Small intestine (tissue), 7 donors: Measurements from ENCODE around the gene TAF1D. TPM values are rescaled to one million over a fixed set of nuclear protein-coding genes. Genes with fewer than 3 reads are reported as not detected.

Experiments
- DNase-seq, 2 donors: peaks; one replicate each; pipeline versions ENCODE4 v3.0.0 to v3.0.0-alpha.2; 2013
- FAIRE-seq: peaks from 2 replicates; lab custom pipeline; 2012; peaks lifted over from hg19 to GRCh38; lab: Jason Lieb, UNC
- H3K27ac ChIP-seq, 3 donors: one replicate each; pipeline ENCODE4 v1.5.1; 2013; ENCODE audit warnings: low read length in 2 of 3, mild to moderate bottlenecking in 2 of 3, control low read depth in 1 of 3, inconsistent platforms in 1 of 3, low read depth in 1 of 3, moderate library complexity in 1 of 3
- H3K27me3 ChIP-seq, 3 donors: one replicate each; pipeline ENCODE4 v1.6.1; 2013; ENCODE audit warnings: low read length in 3 of 3, inconsistent platforms in 1 of 3; ENCODE audit not compliant: control insufficient read depth in 3 of 3, insufficient read depth in 3 of 3
- H3K36me3 ChIP-seq, 3 donors: one replicate each; pipeline ENCODE4 v1.6.1; 2013; ENCODE audit warnings: low read length in 3 of 3, inconsistent platforms in 1 of 3, low read depth in 1 of 3, mild to moderate bottlenecking in 1 of 3, moderate library complexity in 1 of 3; ENCODE audit not compliant: control insufficient read depth in 3 of 3, insufficient read depth in 2 of 3
- H3K4me1 ChIP-seq, 3 donors: one replicate each; pipeline ENCODE4 v1.6.1; 2013; ENCODE audit warnings: low read length in 2 of 3, inconsistent platforms in 1 of 3, low read depth in 1 of 3, mild to moderate bottlenecking in 1 of 3, moderate library complexity in 1 of 3; ENCODE audit not compliant: control insufficient read depth in 3 of 3, insufficient read depth in 2 of 3
- H3K4me3 ChIP-seq, 3 donors: one replicate each; pipeline ENCODE4 v1.5.1; 2013; ENCODE audit warnings: low read length in 3 of 3, control low read depth in 1 of 3, inconsistent platforms in 1 of 3, low read depth in 1 of 3, mild to moderate bottlenecking in 1 of 3, moderate library complexity in 1 of 3
- H3K9me3 ChIP-seq, 2 donors: one replicate each; pipeline ENCODE4 v1.6.1; 2013; ENCODE audit warnings: low read depth in 1 of 2, low read length in 1 of 2; ENCODE audit not compliant: control insufficient read depth in 2 of 2, insufficient read depth in 1 of 2
- WGBS, 3 donors: extraction: QIAGEN DNeasy Blood & Tissue Kit; methylation state at CpG; one replicate each; pipeline ENCODE4 v1.1.7; 2013; 5-methylcytosine and 5-hydroxymethylcytosine counted together
- polyA plus RNA-seq, 4 donors: library from polyadenylated mRNA; stranded (reverse) in 3 of 4; unstranded in 1 of 4; fragments of 200-250 nt in 3 of 4; fragments of 120-200 nt in 1 of 4; gene quantifications; one replicate each; pipeline versions ENCODE4 v1.2.1 to v1.2.3, GENCODE V29; 2013
- donor health status: healthy with polysubstance abuse.
- donor health status: control.
- donor health status: control.
- donor health status: Bipolar disorder and iron deficiency.
- donor health status: healthy.

TAF1D gene
- polyA plus RNA-seq, 4 donors, result 45.9 to 147 (median 69.8) TPM

DNA sequence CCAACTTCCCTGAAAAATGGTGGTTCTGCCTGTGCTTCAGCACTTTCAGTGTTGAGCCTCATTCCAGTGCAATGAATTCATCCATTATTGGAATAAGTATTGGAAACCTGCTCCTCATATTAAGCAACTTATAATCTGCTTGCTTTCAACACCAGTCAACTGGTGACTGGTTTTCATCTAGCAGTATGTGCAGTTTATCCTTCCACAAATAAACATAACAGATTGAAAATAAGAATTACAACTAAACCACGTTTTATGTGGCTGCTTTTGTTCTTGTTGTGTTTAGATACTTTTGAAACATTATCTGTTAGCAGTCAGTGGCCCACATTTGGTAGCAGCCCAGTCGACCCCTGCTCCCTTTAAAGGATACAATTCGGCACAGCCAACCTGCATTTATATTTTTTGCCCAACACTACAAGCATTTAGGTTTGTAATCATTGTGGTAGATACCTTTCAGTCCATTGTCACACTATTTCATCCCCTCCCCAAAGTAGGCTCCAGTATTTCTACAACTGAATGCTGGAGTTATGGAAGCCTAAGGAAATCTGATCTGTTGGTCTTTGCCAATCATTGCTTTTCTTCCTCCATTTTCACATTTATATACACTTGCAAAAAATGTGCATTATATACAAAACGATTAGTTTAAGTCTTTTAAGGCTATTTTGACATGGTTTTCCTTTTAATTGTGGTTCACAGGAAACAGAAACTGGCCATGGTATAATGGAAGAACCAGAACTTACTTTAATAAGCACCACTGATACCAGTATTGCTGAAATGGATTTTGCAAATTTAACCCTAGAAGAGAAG lies 13.1 kb downstream of the TAF1D start:
- no peaks in the 10 kb centered on the region for H3K27me3 ChIP-seq
- peaks cover 0 to 4% (median 0%) of the 10 kb centered on the region in 3 donors for H3K4me1 ChIP-seq
- H3K27ac ChIP-seq, result no peak overlapping the region
- 51 to 56% (median 55%) methylated on average over 4 of the region's 4 CpGs for WGBS, 3 donors
- DNase-seq (no peak), FAIRE-seq (no peak)
- H3K36me3 ChIP-seq, result peaks cover 12 to 17% (median 14%) of the 10 kb centered on the region in 3 donors
- no peak overlapping the region for H3K4me3 ChIP-seq
- no peaks in the 10 kb centered on the region for H3K9me3 ChIP-seq

DNA sequence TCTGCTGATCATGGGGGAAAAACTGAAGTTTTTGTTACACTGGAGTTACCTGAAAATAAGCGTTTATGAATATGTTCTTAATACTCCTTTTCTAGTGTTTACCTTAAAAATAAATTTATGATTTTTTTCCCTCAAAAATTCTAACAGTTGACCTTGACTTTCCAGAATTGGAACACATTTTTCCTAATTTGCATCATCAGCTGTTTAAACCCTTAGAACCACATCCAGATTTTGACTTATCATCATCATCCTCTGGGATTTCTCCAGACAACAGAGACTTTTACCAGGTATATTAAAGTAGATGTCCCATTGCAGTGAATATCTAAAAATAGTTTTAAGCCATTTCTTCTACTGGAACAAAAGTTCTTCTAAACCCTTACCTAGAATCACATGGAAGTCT lies 17.2 kb downstream of the TAF1D start:
- no peak for DNase-seq
- Histone ChIP-seq H3K9me3 (no peaks in the 10 kb centered on the region), H3K27ac (no peak overlapping the region), H3K4me1 (no peaks in the 10 kb centered on the region), H3K27me3 (no peaks in the 10 kb centered on the region), H3K36me3 (peaks cover 7 to 30% (median 7%) of the 10 kb centered on the region in 3 donors), H3K4me3 (no peak overlapping the region)
- 96 to 100% (median 100%) methylated on average over 1 of the region's 1 CpG for WGBS, 3 donors
- no peak for FAIRE-seq

DNA sequence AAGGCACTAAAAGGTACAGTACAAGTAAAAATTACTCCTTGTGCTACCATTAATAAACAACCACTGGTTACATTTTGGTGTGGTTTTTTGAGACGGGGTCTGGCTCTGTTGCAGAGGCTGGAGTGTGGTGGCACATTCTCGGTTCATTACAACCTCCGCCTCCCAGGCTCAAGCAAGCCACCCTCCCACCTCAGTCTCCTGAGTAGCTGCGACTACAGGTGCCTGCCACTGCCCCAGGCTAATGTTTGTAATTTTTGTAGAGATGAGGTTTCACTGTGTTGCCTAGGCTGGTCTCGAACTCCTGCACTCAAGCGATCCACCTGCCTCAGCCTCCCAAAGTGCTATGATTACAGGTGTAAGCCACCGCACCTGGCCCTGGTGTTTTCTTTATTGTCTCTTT lies 20.8 kb downstream of the TAF1D start:
- no peak for FAIRE-seq

DNA sequence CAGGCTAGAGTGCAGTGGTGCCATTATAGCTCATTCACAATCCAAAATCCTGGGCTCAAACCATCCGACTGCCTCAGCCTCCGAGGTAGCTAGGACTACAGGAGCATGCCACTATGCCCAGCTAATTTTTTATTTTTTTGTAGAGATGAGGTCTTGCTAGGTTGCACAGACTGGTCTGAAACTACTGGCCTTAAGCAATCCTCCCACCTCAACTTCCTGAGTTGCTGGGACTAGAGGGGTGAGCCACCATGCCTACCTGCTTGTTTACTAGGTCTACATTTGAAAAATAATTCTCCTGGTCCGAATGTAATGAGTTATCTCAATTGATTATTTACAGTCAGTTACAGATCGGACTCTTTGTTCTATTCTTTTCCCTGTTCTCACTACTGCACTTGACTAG lies 22.0 kb downstream of the TAF1D start:
- Histone ChIP-seq H3K36me3 (peaks cover 0 to 42% (median 5%) of the 10 kb centered on the region in 3 donors), H3K27ac (no peak overlapping the region), H3K27me3 (no peaks in the 10 kb centered on the region), H3K9me3 (no peaks in the 10 kb centered on the region), H3K4me3 (no peak overlapping the region), H3K4me1 (no peaks in the 10 kb centered on the region)
- FAIRE-seq (no peak), DNase-seq (no peak)
- WGBS, 3 donors, result 90 to 94% (median 91%) methylated on average over 4 of the region's 4 CpGs

More for the DNA sequence above, 20.8 kb downstream of the TAF1D start:
- no peaks in the 10 kb centered on the region for H3K27me3 ChIP-seq
- DNase-seq, result no peak
- 92 to 96% (median 96%) methylated on average over 7 of the region's 7 CpGs for WGBS, 3 donors
- H3K4me3 ChIP-seq, result no peak overlapping the region
- H3K27ac ChIP-seq, result no peak overlapping the region
- peaks cover 0 to 39% (median 5%) of the 10 kb centered on the region in 3 donors for H3K36me3 ChIP-seq
- no peaks in the 10 kb centered on the region for H3K4me1 ChIP-seq
- no peaks in the 10 kb centered on the region for H3K9me3 ChIP-seq

DNA sequence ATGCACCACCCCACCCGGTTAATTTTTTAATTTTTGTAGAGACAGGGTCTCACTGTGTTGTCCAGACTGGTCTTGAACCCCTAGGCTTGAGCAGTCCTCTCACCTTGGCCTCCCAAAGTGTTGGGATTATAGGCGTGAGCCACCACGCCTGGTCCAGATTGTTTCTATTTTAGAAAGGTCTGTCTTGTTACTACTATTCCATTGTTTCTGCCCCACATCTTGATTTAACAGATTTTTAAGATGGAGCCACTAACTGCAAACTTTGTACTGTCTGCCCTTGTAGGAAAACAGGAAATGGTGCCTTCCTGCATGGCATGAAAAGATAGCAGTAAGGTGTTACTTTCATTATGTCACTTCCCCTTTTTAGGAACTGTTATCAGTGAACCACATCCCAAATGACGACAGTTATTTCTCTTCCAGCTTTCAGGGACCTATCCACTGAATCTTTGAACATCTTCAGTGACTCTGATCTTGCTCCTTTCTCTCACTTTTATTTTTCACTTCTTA lies 23.2 kb downstream of the TAF1D start:
- WGBS, 3 donors, result 73 to 89% (median 81%) methylated on average over 4 of the region's 4 CpGs
- Histone ChIP-seq H3K4me1 (no peaks in the 10 kb centered on the region), H3K4me3 (no peak overlapping the region), H3K36me3 (peaks cover 0 to 43% (median 3%) of the 10 kb centered on the region in 3 donors), H3K27me3 (no peaks in the 10 kb centered on the region), H3K9me3 (no peaks in the 10 kb centered on the region), H3K27ac (no peak overlapping the region)
- DNase-seq (no peak), FAIRE-seq (no peak)

DNA sequence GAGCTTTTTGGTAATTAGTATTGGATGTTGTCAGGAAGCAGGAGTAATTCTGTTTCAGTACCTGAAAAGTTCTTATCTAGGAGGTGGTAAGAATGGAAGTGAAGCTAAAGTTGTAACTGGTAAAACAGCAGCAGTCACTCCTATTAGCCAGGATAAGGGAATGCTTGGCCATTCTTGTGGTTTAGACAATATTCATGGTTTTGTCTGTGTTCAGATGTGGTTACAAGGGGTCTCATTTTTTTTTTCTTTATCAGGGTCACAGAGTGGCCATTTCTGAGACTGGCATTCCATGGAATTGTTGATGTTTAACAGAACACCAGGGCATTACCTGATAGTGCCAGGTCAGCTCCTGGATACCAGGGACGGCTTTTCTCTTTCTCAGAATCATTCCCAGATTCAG lies 23.8 kb downstream of the TAF1D start:
- DNase-seq, result no peak
- no peak overlapping the region for H3K4me3 ChIP-seq
- peaks cover 0 to 40% (median 3%) of the 10 kb centered on the region in 3 donors for H3K36me3 ChIP-seq
- FAIRE-seq, result no peak
- H3K27ac ChIP-seq, result no peak overlapping the region
- no peaks in the 10 kb centered on the region for H3K27me3 ChIP-seq
- 96 to 100% (median 96%) methylated on average over 1 of the region's 1 CpG for WGBS, 3 donors
- no peaks in the 10 kb centered on the region for H3K4me1 ChIP-seq
- H3K9me3 ChIP-seq, result no peaks in the 10 kb centered on the region

DNA sequence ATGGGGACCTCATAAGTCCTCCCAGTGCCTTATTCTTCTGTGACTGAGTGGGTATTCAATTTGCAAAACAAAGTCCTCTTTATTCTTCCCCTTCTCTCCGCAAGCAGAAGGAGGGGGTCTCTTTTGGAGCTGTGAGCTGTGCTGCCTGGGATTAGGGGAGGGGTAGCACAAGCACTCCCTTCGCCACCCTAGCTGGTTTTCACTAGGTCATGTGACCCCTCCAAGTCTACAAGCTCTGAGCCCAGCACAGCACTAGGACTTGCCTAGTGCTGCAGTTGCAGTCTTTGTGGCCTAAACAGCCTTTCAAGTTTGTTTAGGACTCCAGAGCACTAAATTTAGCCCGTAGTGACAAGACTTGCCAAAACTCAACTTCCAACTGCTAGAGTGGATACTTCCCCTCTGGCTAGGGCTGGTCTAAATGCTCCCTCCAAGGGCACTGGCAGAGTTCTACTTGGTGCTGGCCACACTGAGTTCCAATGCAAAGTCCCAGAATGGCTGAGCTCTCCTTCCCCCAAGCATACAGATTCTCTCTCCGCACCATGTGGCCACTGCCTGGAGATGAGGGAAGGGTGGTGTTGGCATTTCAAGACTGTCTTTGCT lies 25.4 kb downstream of the TAF1D start:
- DNase-seq (no peak), FAIRE-seq (no peak)
- Histone ChIP-seq H3K36me3 (peaks cover 0 to 43% (median 3%) of the 10 kb centered on the region in 3 donors), H3K4me3 (no peak overlapping the region), H3K4me1 (no peaks in the 10 kb centered on the region), H3K9me3 (no peaks in the 10 kb centered on the region), H3K27me3 (no peaks in the 10 kb centered on the region), H3K27ac (no peak overlapping the region)
- WGBS, 3 donors, result 91 to 97% (median 94%) methylated on average over 4 of the region's 4 CpGs

DNA sequence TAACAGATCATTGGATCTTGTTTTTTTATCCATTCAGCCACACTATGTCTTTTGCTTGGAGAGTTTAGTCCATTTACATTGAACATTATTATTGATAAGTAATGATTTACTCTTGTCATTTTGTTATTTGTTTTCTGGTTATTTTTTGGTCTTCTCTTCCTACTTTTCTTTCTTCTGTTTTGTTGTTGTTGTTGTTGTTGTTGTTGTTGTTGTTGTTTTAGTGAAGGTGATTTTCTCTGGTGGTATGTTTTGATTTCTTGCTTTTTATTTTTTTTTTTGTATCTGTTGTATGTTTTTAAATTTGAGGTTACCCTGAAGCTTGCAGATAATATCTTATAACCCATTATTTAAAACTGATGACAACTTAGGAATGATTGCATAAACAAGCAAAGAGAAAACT lies 28.6 kb downstream of the TAF1D start:
- Histone ChIP-seq H3K27ac (no peak overlapping the region), H3K4me3 (no peak overlapping the region), H3K4me1 (no peaks in the 10 kb centered on the region), H3K9me3 (peaks cover 0 to 3% of the 10 kb centered on the region in 2 donors), H3K36me3 (peaks cover 0 to 35% (median 5%) of the 10 kb centered on the region in 3 donors), H3K27me3 (no peaks in the 10 kb centered on the region)
- no peak for FAIRE-seq
- no peak for DNase-seq
